PC-3 (cell line): ENCODE measurements around the gene FOXP1.

Source experiments
- CTCF ChIP-seq: fragments of 300-600 bp; sonication (generic); conservative IDR thresholded peaks from 2 replicates; pipeline ENCODE4 v1.5.1; 2017; ENCODE audit warnings: antibody characterized with exemption, low read depth, mild to moderate bottlenecking, low read length
- EZH2 ChIP-seq: fragments of 300-600 bp; sonication (generic); IDR thresholded peaks from one replicate; pipeline ENCODE4 v1.6.1; 2017; ENCODE audit warnings: antibody characterized with exemption, mild to moderate bottlenecking, low read length; ENCODE audit not compliant: unreplicated experiment

GRCh38 chr3:71229905-71230657 lies 353.4 kb downstream of the FOXP1 start:
- TF ChIP-seq CTCF (no peak), EZH2 (no peak)
